CD14-positive monocyte (primary cell): ENCODE data around the gene PIP4K2B. TPM values are rescaled to one million over a fixed set of nuclear protein-coding genes. Genes with fewer than 3 reads are reported as not detected.
A peak's percentile ranks its signal among the peaks of the same experiment; 100 is the strongest.

ENCODE experiments used
- DNase-seq, 3 donors: peaks; one replicate each; pipeline ENCODE4 v3.0.0-alpha.2; 2011 to 2022
- H2AFZ ChIP-seq: 2 replicates; pipeline ENCODE4 v1.6.0; 2012; ENCODE audit warnings: mild to moderate bottlenecking, low read depth, low read length, inconsistent platforms; ENCODE audit not compliant: insufficient read depth, poor library complexity, severe bottlenecking
- H3K27ac ChIP-seq, 2 donors: 1 replicate in 1 of 2; 2 replicates in 1 of 2; pipeline ENCODE4 v1.5.1; 2012 to 2013; ENCODE audit warnings: low read length in 2 of 2, control low read depth in 1 of 2, inconsistent platforms in 1 of 2, low read depth in 1 of 2, mild to moderate bottlenecking in 1 of 2
- H3K27me3 ChIP-seq, 2 donors: one replicate each; pipeline versions ENCODE4 v1.6.0 to v1.6.1; 2011 to 2013; ENCODE audit warnings: low read length in 2 of 2; ENCODE audit not compliant: control insufficient read depth in 2 of 2, insufficient read depth in 2 of 2
- H3K36me3 ChIP-seq, 2 donors: replicated peaks in 1 of 2; 1 replicate in 1 of 2; 2 replicates in 1 of 2; pipeline versions ENCODE4 v1.5.1 to v1.6.1; 2012 to 2013; ENCODE audit warnings: low read length in 2 of 2, control low read depth in 1 of 2, inconsistent platforms in 1 of 2, mild to moderate bottlenecking in 1 of 2; ENCODE audit not compliant: insufficient read depth in 2 of 2, control insufficient read depth in 1 of 2
- H3K4me1 ChIP-seq, 2 donors: 1 replicate in 1 of 2; 2 replicates in 1 of 2; pipeline versions ENCODE4 v1.5.1 to v1.6.1; 2012 to 2013; ENCODE audit warnings: low read length in 2 of 2, control low read depth in 1 of 2, inconsistent platforms in 1 of 2, mild to moderate bottlenecking in 1 of 2, moderate library complexity in 1 of 2; ENCODE audit not compliant: insufficient read depth in 2 of 2, control insufficient read depth in 1 of 2
- H3K4me2 ChIP-seq: replicated peaks from 2 replicates; pipeline ENCODE3; 2012; ENCODE audit warnings: low read length, moderate library complexity, mild to moderate bottlenecking; ENCODE audit not compliant: poor library complexity, severe bottlenecking; ENCODE audit errors: extremely low read depth
- H3K4me3 ChIP-seq, 3 experiments: fragments of 200-600 bp in 1 of 3; sonication (generic) in 1 of 3; replicated peaks in 1 of 3; 1 replicate in 2 of 3; 2 replicates in 1 of 3; pipeline ENCODE4 v1.5.1; 2011 to 2013; ENCODE audit warnings: low read length in 3 of 3, mild to moderate bottlenecking in 3 of 3, control low read depth in 2 of 3, low read depth in 2 of 3, inconsistent platforms in 1 of 3, moderate library complexity in 1 of 3
- H3K79me2 ChIP-seq: 2 replicates; pipeline ENCODE4 v1.6.0; 2012; ENCODE audit warnings: mild to moderate bottlenecking, control low read depth, inconsistent platforms, low read length, moderate library complexity; ENCODE audit not compliant: insufficient read depth
- H3K9ac ChIP-seq: 2 replicates; pipeline ENCODE4 v1.6.0; 2017; ENCODE audit warnings: low read length, mild to moderate bottlenecking; ENCODE audit not compliant: insufficient read depth, poor library complexity, severe bottlenecking
- H3K9me3 ChIP-seq, 2 donors: replicated peaks in 1 of 2; 1 replicate in 1 of 2; 2 replicates in 1 of 2; pipeline versions ENCODE4 v1.5.1 to v1.6.1; 2012 to 2013; ENCODE audit warnings: low read length in 2 of 2, control low read depth in 1 of 2; ENCODE audit not compliant: control insufficient read depth in 1 of 2, insufficient read depth in 1 of 2
- H4K20me1 ChIP-seq: 2 replicates; pipeline ENCODE4 v1.6.0; 2012; ENCODE audit warnings: mild to moderate bottlenecking, low read length, control low read depth, moderate library complexity; ENCODE audit not compliant: insufficient read depth
- H3K27ac Mint-ChIP-seq, 7 donors: one replicate each; pipeline ENCODE4 v1.8.0; 2020; ENCODE audit warnings: mild to moderate bottlenecking in 7 of 7, mixed read lengths in 7 of 7, moderate library complexity in 6 of 7, inconsistent platforms in 2 of 7
- H3K27me3 Mint-ChIP-seq, 3 donors: one replicate each; pipeline ENCODE4 v1.8.0; 2021 to 2022; ENCODE audit warnings: low read depth in 3 of 3, mild to moderate bottlenecking in 3 of 3, mixed read lengths in 3 of 3, moderate library complexity in 3 of 3, inconsistent platforms in 1 of 3
- H3K36me3 Mint-ChIP-seq, 2 donors: one replicate each; pipeline ENCODE4 v1.8.0; 2020; ENCODE audit warnings: mixed read lengths in 2 of 2, inconsistent platforms in 1 of 2, mild to moderate bottlenecking in 1 of 2
- H3K4me1 Mint-ChIP-seq: one replicate; pipeline ENCODE4 v1.8.0; 2020; ENCODE audit warnings: mild to moderate bottlenecking, mixed read lengths
- H3K4me3 Mint-ChIP-seq, 2 donors: one replicate each; pipeline ENCODE4 v1.8.0; 2020; ENCODE audit warnings: mild to moderate bottlenecking in 2 of 2, mixed read lengths in 2 of 2, moderate library complexity in 1 of 2
- H3K9me3 Mint-ChIP-seq, 7 donors: one replicate each; pipeline ENCODE4 v1.8.0; 2020 to 2022; ENCODE audit warnings: mixed read lengths in 7 of 7, mild to moderate bottlenecking in 6 of 7, moderate library complexity in 6 of 7, inconsistent platforms in 2 of 7
- CTCF ChIP-seq: fragments of 200-600 bp; IDR thresholded peaks from one replicate; pipeline ENCODE4 v1.8.0; 2022; ENCODE audit warnings: antibody characterized with exemption, mild to moderate bottlenecking
- WGBS: methylation state at CpG from one replicate; pipeline ENCODE4 v1.1.5; 2013; ENCODE audit warnings: missing lambda C conversion rate; ENCODE audit not compliant: insufficient coverage; 5-methylcytosine and 5-hydroxymethylcytosine counted together
- intact Hi-C, 2 donors: fragments of 100-400 bp; cut with micrococcal nuclease; formaldehyde crosslinking; loops; one replicate each; pipeline versions ENCODE4 v1.15.0 to v1.15.1; 2023
- polyA plus RNA-seq, 3 donors: library from polyadenylated mRNA; depleted of rRNA in 1 of 3; unstranded in 2 of 3; stranded (reverse) in 1 of 3; fragments of 300-500 nt in 2 of 3; fragments of >200 nt in 1 of 3; fragmentation: Illumina TruSeq in 2 of 3; gene quantifications; 1 replicate in 2 of 3; 2 replicates in 1 of 3; pipeline ENCODE4 v1.2.3, GENCODE V29; 2012 to 2021

Gene PIP4K2B
- polyA plus RNA-seq, 3 donors = 4.4 to 20.2 (median 4.6) TPM

DNA sequence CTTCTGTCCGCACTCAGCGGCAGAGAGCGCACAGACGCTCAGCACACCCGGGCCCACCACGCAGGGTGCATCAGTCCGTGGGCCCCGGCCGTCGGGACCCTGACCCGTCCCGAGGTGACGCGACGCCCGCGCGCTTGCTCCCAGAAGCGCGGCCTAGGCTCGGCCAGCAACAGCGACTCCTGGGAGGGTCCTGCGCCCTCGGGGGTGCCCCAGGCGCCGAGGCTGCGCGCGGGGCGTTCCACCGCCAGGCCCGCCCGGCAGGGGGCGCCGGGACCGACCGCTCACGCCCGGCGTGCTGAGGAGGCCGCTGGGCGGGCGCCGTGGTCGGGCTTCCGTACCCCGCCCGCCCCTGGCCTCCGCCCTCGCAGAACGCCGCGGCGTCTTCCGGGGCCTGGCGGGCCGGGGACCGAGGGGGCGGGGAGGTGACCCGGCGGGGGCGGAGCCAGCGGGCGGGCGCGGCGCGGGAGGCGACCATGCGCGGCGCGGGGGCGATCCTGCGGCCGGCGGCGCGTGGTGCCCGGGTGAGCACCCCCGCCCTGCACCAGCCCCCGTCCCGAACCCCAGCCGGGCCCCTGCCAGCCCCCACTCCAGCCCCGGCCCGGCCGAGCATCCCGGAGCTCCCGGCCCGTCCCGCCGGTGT is 69.3 kb downstream of the PIP4K2B start, which contains the start of gene CISD3:
Gene CISD3 (plus strand): TSS at position 456 of the 640 bp plus-strand sequence. CDS start 18 bp downstream, at position 474.
- Mint-ChIP-seq H3K36me3 (peaks cover 21 to 32% of the 10 kb centered on the region in 2 donors), H3K9me3 (peaks cover 0 to 3% (median 0%) of the 10 kb centered on the region in 7 donors), H3K4me1 (peaks cover 53% of the 10 kb centered on the region), H3K27me3 (peaks cover 0 to 8% (median 0%) of the 10 kb centered on the region in 3 donors), H3K4me3 (peak within 1 kb of the TSS; percentile 88 to 94), H3K27ac (peak within 1 kb of the TSS; percentile 78 to 93 (median 89))
- H2AFZ ChIP-seq = peak within 1 kb of the TSS; percentile 88
- H3K9me3 ChIP-seq = no peaks in the 10 kb centered on the region
- peak; percentile 80 to 84 (median 84) for DNase-seq
- H3K4me1 ChIP-seq = peaks cover 47 to 50% of the 10 kb centered on the region in 2 donors
- peak within 1 kb of the TSS; percentile 83 for H3K4me2 ChIP-seq
- H3K27ac ChIP-seq = peak within 1 kb of the TSS; percentile 16 to 81
- peaks cover 5 to 10% of the 10 kb centered on the region in 2 donors for H3K36me3 ChIP-seq
- intact Hi-C loops = loop anchor here in 1 of 2 donors (1.0 to 2.0 kb wide), 2 partner anchors 22 to 29 kb away; partner anchors contain the start of gene PSMB3
- H3K27me3 ChIP-seq = no peaks in the 10 kb centered on the region
- H4K20me1 ChIP-seq = peaks cover 3% of the 10 kb centered on the region
- WGBS = under 1% methylated on average over 91 of the region's 92 CpGs
- H3K79me2 ChIP-seq = no peaks in the 10 kb centered on the region
- peak within 1 kb of the TSS; percentile 66 to 94 (median 89) for H3K4me3 ChIP-seq
- TF ChIP-seq CTCF = peak; percentile 78
- H3K9ac ChIP-seq = peak within 1 kb of the TSS; percentile 76

DNA sequence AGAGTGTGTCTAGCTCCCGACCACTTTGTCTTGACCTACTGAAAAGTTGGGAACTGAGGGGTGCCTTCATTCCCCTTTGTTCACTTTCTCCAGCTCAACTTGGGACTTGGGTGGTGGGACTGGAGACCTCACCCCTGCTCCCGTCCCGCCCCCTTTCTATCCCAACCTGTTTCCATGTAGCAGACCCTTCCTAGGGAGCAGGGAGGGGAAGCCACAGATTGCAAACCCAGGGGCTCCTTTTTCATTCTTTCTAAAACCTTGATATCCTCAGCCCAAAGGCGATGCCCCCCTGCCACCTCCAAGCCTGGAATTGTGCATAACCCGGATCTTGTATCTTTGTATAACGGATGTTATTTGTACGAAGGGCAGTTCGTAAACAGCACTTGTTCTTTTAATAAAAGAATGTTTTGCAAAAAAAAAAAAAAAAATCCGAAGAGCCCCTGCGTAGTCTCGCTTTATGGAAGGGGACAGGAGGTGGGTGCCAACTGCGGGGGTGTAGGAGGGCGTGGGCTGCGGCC is 69.9 kb downstream of the PIP4K2B start:
- peak overlapping the region; percentile 88 for H2AFZ ChIP-seq
- peaks cover 5 to 9% of the 10 kb centered on the region in 2 donors for H3K36me3 ChIP-seq
- Mint-ChIP-seq H3K9me3 (peaks cover 0 to 3% (median 0%) of the 10 kb centered on the region in 7 donors), H3K36me3 (peaks cover 23 to 31% of the 10 kb centered on the region in 2 donors), H3K27ac (peak overlapping the region in 5 of 7 donors; percentile 13 to 84 (median 72)), H3K27me3 (peaks cover 0 to 8% (median 0%) of the 10 kb centered on the region in 3 donors), H3K4me1 (peaks cover 58% of the 10 kb centered on the region), H3K4me3 (peak overlapping the region; percentile 66 to 67)
- H3K9ac ChIP-seq = peak overlapping the region; percentile 76
- H3K79me2 ChIP-seq = no peaks in the 10 kb centered on the region
- no peak for DNase-seq
- H3K4me2 ChIP-seq = peak overlapping the region; percentile 83
- no peaks in the 10 kb centered on the region for H3K27me3 ChIP-seq
- TF ChIP-seq CTCF = no peak
- H3K4me3 ChIP-seq = peak overlapping the region; percentile 38 to 78 (median 54)
- H4K20me1 ChIP-seq = peaks cover 3% of the 10 kb centered on the region
- peak overlapping the region; percentile 16 to 81 for H3K27ac ChIP-seq
- H3K4me1 ChIP-seq = peaks cover 53 to 56% of the 10 kb centered on the region in 2 donors
- H3K9me3 ChIP-seq = no peaks in the 10 kb centered on the region
- WGBS = 2% methylated on average over 6 of the region's 14 CpGs
- intact Hi-C loops = no loop called here
